K562 (cell line): ENCODE measurements around the gene FEN1. TPM values are rescaled to one million over a fixed set of nuclear protein-coding genes. Genes with fewer than 3 reads are reported as not detected.

ENCODE experiments used
- COPS2 ChIP-seq: fragments of 450-650 bp; conservative IDR thresholded peaks from 2 replicates; pipeline ENCODE4 v1.6.1; 2016; ENCODE audit warnings: mild to moderate bottlenecking, moderate library complexity
- EHMT2 ChIP-seq: fragments of 450-650 bp; IDR thresholded peaks from 2 replicates; pipeline ENCODE4 v1.6.1; 2018; ENCODE audit warnings: antibody characterized with exemption
- ERF ChIP-seq: fragments of 450-650 bp; formaldehyde crosslinking; IDR thresholded peaks from 2 replicates; pipeline ENCODE4 v1.4.0; 2020; ENCODE audit warnings: mild to moderate bottlenecking, mixed read lengths
- EWSR1 ChIP-seq: fragments of 450-650 bp; IDR thresholded peaks from 2 replicates; pipeline ENCODE4 v1.6.1; 2018; ENCODE audit warnings: borderline replicate concordance, mild to moderate bottlenecking, low read depth, moderate library complexity; ENCODE audit not compliant: partially characterized antibody
- FIP1L1 ChIP-seq: fragments of 200-400 bp; formaldehyde crosslinking; IDR thresholded peaks from 2 replicates; pipeline ENCODE4 v1.6.1; 2018; ENCODE audit warnings: mild to moderate bottlenecking, low read depth, low read length; ENCODE audit not compliant: poor library complexity, severe bottlenecking
- FOXP1 ChIP-seq: sonication (generic); formaldehyde crosslinking; IDR thresholded peaks from 2 replicates; pipeline ENCODE4 v1.8.0; 2022; ENCODE audit warnings: mild to moderate bottlenecking, missing genetic modification reagents
- FOXP4 ChIP-seq: sonication (generic); formaldehyde crosslinking; IDR thresholded peaks from 2 replicates; pipeline ENCODE4 v1.8.0; 2022; ENCODE audit warnings: mild to moderate bottlenecking, missing genetic modification reagents, borderline replicate concordance
- GATA2 ChIP-seq: sonication (generic); formaldehyde crosslinking; IDR thresholded peaks from 2 replicates; pipeline ENCODE4 v1.4.0; 2020; ENCODE audit warnings: mild to moderate bottlenecking, missing genetic modification reagents
- HNRNPK ChIP-seq: fragments of 200-400 bp; formaldehyde crosslinking; IDR thresholded peaks from one replicate; pipeline ENCODE4 v1.6.1; 2018; ENCODE audit warnings: mild to moderate bottlenecking, low read depth, low read length; ENCODE audit not compliant: poor library complexity, severe bottlenecking
- KAT2B ChIP-seq: IDR thresholded peaks from one replicate; pipeline ENCODE4 v1.6.1; 2012; ENCODE audit warnings: low read depth, mild to moderate bottlenecking, control low read depth, inconsistent platforms, low read length, moderate library complexity
- MTF1 ChIP-seq: fragments of 250-450 bp; sonication (Bioruptor Pico); IDR thresholded peaks from 2 replicates; pipeline ENCODE4 v1.9.0; 2021; ENCODE audit warnings: moderate library complexity, mild to moderate bottlenecking, inconsistent platforms, borderline replicate concordance
- NFE2L1 ChIP-seq: fragments of 450-650 bp; IDR thresholded peaks from 2 replicates; pipeline ENCODE4 v1.6.1; 2016; ENCODE audit warnings: missing genetic modification characterization, low read depth, mild to moderate bottlenecking, missing compliant biosample characterization, moderate library complexity, borderline replicate concordance
- POLR2B ChIP-seq: fragments of 450-650 bp; IDR thresholded peaks from 2 replicates; pipeline ENCODE4 v1.6.1; 2018; ENCODE audit warnings: low read depth; ENCODE audit not compliant: partially characterized antibody
- SAFB2 ChIP-seq: fragments of 200-400 bp; formaldehyde crosslinking; IDR thresholded peaks from 2 replicates; pipeline ENCODE4 v1.6.1; 2018; ENCODE audit warnings: borderline replicate concordance, low read length, low read depth, moderate library complexity; ENCODE audit not compliant: severe bottlenecking
- SUPT5H ChIP-seq: fragments of 450-650 bp; IDR thresholded peaks from 2 replicates; pipeline ENCODE4 v1.6.1; 2016
- TAF15 ChIP-seq: fragments of 200-400 bp; formaldehyde crosslinking; IDR thresholded peaks from 2 replicates; pipeline ENCODE4 v1.6.1; 2017; ENCODE audit warnings: mild to moderate bottlenecking, low read depth, low read length, moderate library complexity
- TSHZ1 ChIP-seq: fragments of 250-450 bp; sonication (Bioruptor Pico); IDR thresholded peaks from 2 replicates; pipeline ENCODE4 v1.4.0; 2020; ENCODE audit warnings: mild to moderate bottlenecking, moderate library complexity
- ZFP1 ChIP-seq: fragments of 450-650 bp; formaldehyde crosslinking; IDR thresholded peaks from 2 replicates; pipeline ENCODE4 v1.4.0; 2020; ENCODE audit warnings: mild to moderate bottlenecking, mixed read lengths
- ZNF121 ChIP-seq: sonication (generic); formaldehyde crosslinking; conservative IDR thresholded peaks from 2 replicates; pipeline ENCODE4 v1.8.0; 2022; ENCODE audit warnings: missing genetic modification reagents
- ZNF212 ChIP-seq: fragments of 450-650 bp; formaldehyde crosslinking; IDR thresholded peaks from 2 replicates; pipeline ENCODE4 v1.4.0; 2020; ENCODE audit warnings: mild to moderate bottlenecking
- ZNF217 ChIP-seq: sonication (generic); formaldehyde crosslinking; IDR thresholded peaks from 2 replicates; pipeline ENCODE4 v1.8.0; 2022; ENCODE audit warnings: mild to moderate bottlenecking, missing genetic modification reagents
- ZNF274 ChIP-seq: IDR thresholded peaks from 2 replicates; pipeline ENCODE4 v1.6.1; 2011; ENCODE audit warnings: low read depth, mild to moderate bottlenecking, low read length, moderate library complexity, borderline replicate concordance
- ZNF354B ChIP-seq: fragments of 250-450 bp; sonication (Bioruptor Pico); IDR thresholded peaks from 2 replicates; pipeline ENCODE4 v1.4.0; 2020
- ZNF57 ChIP-seq: fragments of 450-650 bp; formaldehyde crosslinking; IDR thresholded peaks from 2 replicates; pipeline ENCODE4 v1.4.0; 2020; ENCODE audit warnings: mild to moderate bottlenecking, moderate library complexity
- ZNF589 ChIP-seq: fragments of 200-800 bp; sonication (Bioruptor generic); IDR thresholded peaks from 2 replicates; pipeline ENCODE4 v1.6.1; 2016; ENCODE audit warnings: low read depth, missing genetic modification characterization, missing compliant biosample characterization
- polyA plus RNA-seq, 8 experiments: library from polyadenylated mRNA; depleted of rRNA in 4 of 8; stranded (reverse) in 5 of 8; unstranded in 3 of 8; fragments of >200 nt; fragmentation: Nextera tagmentation in 2 of 8; fragmentation: Illumina TruSeq in 1 of 8; extraction: Ambion mirVana in 2 of 8; extraction: Trizol in 1 of 8; gene quantifications; 2 replicates each; pipeline versions ENCODE4 v1.2.1 to v1.2.3, GENCODE V29; 2011 to 2014; ENCODE audit warnings: inconsistent platforms in 1 of 8, missing spikeins in 1 of 8
- total RNA-seq, 7 experiments: library from RNA; depleted of rRNA in 6 of 7; stranded (reverse); fragments of >200 nt in 6 of 7; fragmentation: Illumina TruSeq in 2 of 7; extraction: Trizol in 2 of 7; gene quantifications; 2 replicates each; pipeline versions ENCODE4 v1.2.1 to v1.2.3, GENCODE V29; 2011 to 2021; ENCODE audit warnings: low replicate concordance in 1 of 7

FEN1 gene
- total and polyA plus RNA-seq, 9 of the 15 experiments (the other 6 are each of a cell fraction or from before 2014, with no cell fraction given): 58.1 to 156 (median 137) TPM

- TF ChIP-seq FIP1L1 (no peak), POLR2B (peak; percentile 23), TAF15 (no peak), GATA2 (CRISPR knock-in tag) (peak; percentile 75), ZFP1 (CRISPR knock-in tag) (no peak), ZNF217 (CRISPR knock-in tag) (no peak), EWSR1 (no peak), FOXP4 (CRISPR knock-in tag) (no peak; the same call in 1 of the 2 replicates), TSHZ1 (no peak), SAFB2 (no peak), ZNF589 (CRISPR knock-in tag) (peak; percentile 92), ZNF121 (CRISPR knock-in tag) (no peak), ERF (CRISPR knock-in tag) (no peak), ZNF212 (CRISPR knock-in tag) (no peak), KAT2B (no peak), NFE2L1 (tag) (no peak), MTF1 (no peak), HNRNPK (no peak), ZNF354B (no peak), SUPT5H (peak; percentile 62; the same call in 1 of the 2 replicates), ZNF274 (no peak), EHMT2 (peak; percentile 63; the same call in 1 of the 2 replicates), FOXP1 (no peak), COPS2 (no peak), ZNF57 (CRISPR knock-in tag) (no peak)
Measured at GRCh38 chr11:61834278-61835048, 41.8 kb downstream of the FEN1 start (continued).
